Fibroblast of lung (primary cell): ENCODE data around the gene KRT71. TPM values are rescaled to one million over a fixed set of nuclear protein-coding genes. Genes with fewer than 3 reads are reported as not detected.

ENCODE experiments used
- DNase-seq, 2 donors: peaks; one replicate each; pipeline versions ENCODE4 v3.0.0 to v3.0.0-alpha.2; 2010; ENCODE audit warnings: low read depth in 2 of 2
- H2AFZ ChIP-seq: 2 replicates; pipeline ENCODE4 v1.5.1; 2012; ENCODE audit warnings: low read length, control low read depth, inconsistent platforms
- H3K27ac ChIP-seq: 2 replicates; pipeline ENCODE4 v1.5.1; 2011; ENCODE audit warnings: low read length, control low read depth; ENCODE audit not compliant: insufficient read depth
- H3K27me3 ChIP-seq: 2 replicates; pipeline ENCODE4 v1.5.1; 2011; ENCODE audit warnings: mild to moderate bottlenecking, low read length; ENCODE audit not compliant: control insufficient read depth, insufficient read depth
- H3K36me3 ChIP-seq: 2 replicates; pipeline ENCODE4 v1.5.1; 2011; ENCODE audit warnings: low read length; ENCODE audit not compliant: control insufficient read depth, insufficient read depth
- H3K4me1 ChIP-seq: 2 replicates; pipeline ENCODE4 v1.5.1; 2011; ENCODE audit warnings: low read length; ENCODE audit not compliant: control insufficient read depth, insufficient read depth; ENCODE audit errors: extremely low read depth
- H3K4me2 ChIP-seq: 2 replicates; pipeline ENCODE4 v1.5.1; 2011; ENCODE audit warnings: low read length, control low read depth; ENCODE audit not compliant: insufficient read depth; ENCODE audit errors: extremely low read depth
- H3K4me3 ChIP-seq, 4 experiments: fragments of 200-600 bp in 1 of 4; sonication (generic) in 1 of 4; replicated peaks in 1 of 4; 2 replicates each; pipeline ENCODE4 v1.5.1; 2011 to 2016; ENCODE audit warnings: low read length in 4 of 4, low read depth in 3 of 4, mild to moderate bottlenecking in 3 of 4, control low read depth in 2 of 4, inconsistent platforms in 1 of 4, mixed read lengths in 1 of 4; ENCODE audit not compliant: insufficient read depth in 1 of 4; ENCODE audit errors: control extremely low read depth in 1 of 4
- H3K79me2 ChIP-seq: 2 replicates; pipeline ENCODE4 v1.5.1; 2012; ENCODE audit warnings: mild to moderate bottlenecking, low read length, inconsistent platforms; ENCODE audit not compliant: control insufficient read depth, insufficient read depth
- H3K9ac ChIP-seq: 2 replicates; pipeline ENCODE4 v1.5.1; 2011; ENCODE audit warnings: mild to moderate bottlenecking, low read length, control low read depth; ENCODE audit not compliant: insufficient read depth
- H3K9me3 ChIP-seq: 2 replicates; pipeline ENCODE4 v1.5.1; 2012; ENCODE audit warnings: low read depth, low read length; ENCODE audit not compliant: control insufficient read depth, insufficient read depth
- H4K20me1 ChIP-seq: 2 replicates; pipeline ENCODE4 v1.5.1; 2011; ENCODE audit warnings: low read length; ENCODE audit not compliant: control insufficient read depth, insufficient read depth; ENCODE audit errors: extremely low read depth
- EZH2 ChIP-seq: IDR thresholded peaks from 2 replicates; pipeline ENCODE4 v1.5.1; 2012; ENCODE audit warnings: low read length, control low read depth, mild to moderate bottlenecking; ENCODE audit errors: missing control alignments
- polyA plus RNA-seq, 2 donors: library from polyadenylated mRNA; depleted of rRNA in 1 of 2; stranded (reverse) in 1 of 2; unstranded in 1 of 2; fragments of >200 nt; gene quantifications; 2 replicates each; pipeline ENCODE4 v1.2.1, GENCODE V29; 2011 to 2012; ENCODE audit warnings: missing spikeins in 1 of 2
- total RNA-seq: library from RNA; depleted of rRNA; stranded (reverse); fragments of >200 nt; gene quantifications from 2 replicates; pipeline ENCODE4 v1.2.1, GENCODE V29; 2014
- TF ChIP-seq, protein P1 (sequence below), 2 donors: IDR thresholded peaks in 1 of 2; conservative IDR thresholded peaks in 1 of 2; 1 replicate in 1 of 2; 2 replicates in 1 of 2; pipeline ENCODE4 v1.5.1; 2011 to 2012; ENCODE audit warnings: low read length in 2 of 2, control low read depth in 1 of 2, inconsistent platforms in 1 of 2, low read depth in 1 of 2, mild to moderate bottlenecking in 1 of 2

KRT71 gene
- total and polyA plus RNA-seq, 2 donors (not counting 1 experiment from before 2014, with no cell fraction given): not detected

DNA sequence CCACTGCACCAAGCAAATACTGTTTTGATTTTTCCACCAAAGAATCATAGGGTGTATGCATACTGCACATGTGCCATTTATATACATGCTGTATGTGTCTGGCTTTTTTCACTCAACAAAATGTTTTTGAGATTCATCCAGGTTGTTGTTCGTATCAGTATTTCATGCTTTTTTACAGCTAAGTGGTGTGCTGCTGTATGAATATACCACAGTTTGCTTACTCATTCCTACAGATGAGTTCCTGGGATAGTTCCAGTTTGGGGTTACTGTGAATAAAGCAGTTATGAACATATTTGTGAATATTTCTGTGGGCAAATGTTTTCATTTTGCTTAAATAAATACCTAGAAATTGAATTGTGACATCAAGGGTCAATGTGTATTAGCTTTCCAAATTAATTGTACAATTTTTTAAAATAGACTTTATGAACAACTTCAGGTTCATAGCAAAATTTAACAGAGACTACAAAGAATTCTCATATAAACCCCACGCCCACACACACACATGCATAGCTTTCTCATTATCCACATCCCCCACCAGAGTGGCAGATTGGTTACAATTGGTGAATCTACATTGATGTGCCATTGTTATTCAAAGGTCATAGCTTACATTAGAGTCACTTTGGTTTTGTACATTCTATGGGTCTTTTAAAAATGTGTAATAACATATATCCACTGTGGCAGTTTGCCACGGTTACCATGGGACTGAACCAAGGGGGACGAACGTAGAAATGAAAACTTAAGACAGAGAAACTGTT is 53.0 kb downstream of the KRT71 start:
- Histone ChIP-seq H3K4me3 (no peak overlapping the region), H3K27ac (no peak overlapping the region), H2AFZ (no peak overlapping the region), H3K27me3 (no peaks in the 10 kb centered on the region), H3K4me2 (no peak overlapping the region), H3K4me1 (no peaks in the 10 kb centered on the region), H3K79me2 (no peaks in the 10 kb centered on the region), H4K20me1 (no peaks in the 10 kb centered on the region), H3K36me3 (no peaks in the 10 kb centered on the region), H3K9me3 (no peaks in the 10 kb centered on the region), H3K9ac (no peak overlapping the region)
- TF ChIP-seq EZH2: no peak
- TF ChIP-seq, protein P1, sequence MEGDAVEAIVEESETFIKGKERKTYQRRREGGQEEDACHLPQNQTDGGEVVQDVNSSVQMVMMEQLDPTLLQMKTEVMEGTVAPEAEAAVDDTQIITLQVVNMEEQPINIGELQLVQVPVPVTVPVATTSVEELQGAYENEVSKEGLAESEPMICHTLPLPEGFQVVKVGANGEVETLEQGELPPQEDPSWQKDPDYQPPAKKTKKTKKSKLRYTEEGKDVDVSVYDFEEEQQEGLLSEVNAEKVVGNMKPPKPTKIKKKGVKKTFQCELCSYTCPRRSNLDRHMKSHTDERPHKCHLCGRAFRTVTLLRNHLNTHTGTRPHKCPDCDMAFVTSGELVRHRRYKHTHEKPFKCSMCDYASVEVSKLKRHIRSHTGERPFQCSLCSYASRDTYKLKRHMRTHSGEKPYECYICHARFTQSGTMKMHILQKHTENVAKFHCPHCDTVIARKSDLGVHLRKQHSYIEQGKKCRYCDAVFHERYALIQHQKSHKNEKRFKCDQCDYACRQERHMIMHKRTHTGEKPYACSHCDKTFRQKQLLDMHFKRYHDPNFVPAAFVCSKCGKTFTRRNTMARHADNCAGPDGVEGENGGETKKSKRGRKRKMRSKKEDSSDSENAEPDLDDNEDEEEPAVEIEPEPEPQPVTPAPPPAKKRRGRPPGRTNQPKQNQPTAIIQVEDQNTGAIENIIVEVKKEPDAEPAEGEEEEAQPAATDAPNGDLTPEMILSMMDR (conservative IDR thresholded peaks at IDR 0.05 in 1 of 2, IDR thresholded peaks at IDR 0.05 in 1 of 2; ENCODE audit: low read depth in 1 of 2, low read length in 2 of 2): no peak
- peak; percentile 1 to 74 for DNase-seq

DNA sequence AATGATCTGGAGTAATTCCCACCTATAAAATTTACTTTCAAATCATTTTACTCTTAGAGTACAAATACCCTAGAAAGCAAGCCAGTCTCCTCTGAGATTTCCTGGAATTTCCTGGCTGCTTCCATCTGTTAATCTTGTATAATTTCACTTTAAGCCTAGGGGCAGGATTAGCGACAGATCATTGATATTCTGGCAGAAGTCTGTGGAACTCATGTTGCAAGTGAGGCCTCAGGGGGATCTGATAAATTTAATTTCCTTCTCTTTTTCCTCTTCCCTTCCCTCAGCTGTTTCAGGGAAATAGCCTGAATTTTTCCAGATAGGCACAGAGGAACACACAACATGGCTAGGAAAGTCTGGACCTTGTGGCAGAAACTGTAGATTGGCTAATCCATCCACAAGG is 54.0 kb downstream of the KRT71 start:
- H3K4me3 ChIP-seq: no peak overlapping the region

DNA sequence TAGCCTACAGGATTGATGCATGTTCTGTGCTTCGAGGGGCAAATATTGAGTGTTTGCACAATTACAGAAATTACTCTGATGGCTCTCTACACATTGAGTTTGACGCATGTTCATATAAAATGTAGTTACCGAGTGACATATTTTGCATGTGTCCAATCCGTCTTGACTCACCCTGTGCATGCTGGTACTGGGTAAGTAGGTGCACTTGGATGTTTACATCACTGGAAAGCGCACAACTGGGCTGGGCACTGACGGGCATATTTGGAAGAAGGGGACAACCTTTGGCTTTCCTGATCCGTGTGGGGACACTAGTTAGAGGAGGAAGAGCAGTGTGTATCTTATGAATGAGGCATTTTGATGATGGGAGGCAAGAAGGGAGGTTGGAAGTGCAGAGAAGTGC is 55.0 kb downstream of the KRT71 start:
- no peak overlapping the region for H3K9ac ChIP-seq
- TF ChIP-seq, protein P1 (conservative IDR thresholded peaks at IDR 0.05 in 1 of 2, IDR thresholded peaks at IDR 0.05 in 1 of 2; ENCODE audit: low read depth in 1 of 2, low read length in 2 of 2): no peak
- TF ChIP-seq EZH2: no peak
- H3K4me1 ChIP-seq: no peaks in the 10 kb centered on the region
- H3K9me3 ChIP-seq: no peaks in the 10 kb centered on the region
- H3K27ac ChIP-seq: no peak overlapping the region
- H3K4me3 ChIP-seq: no peak overlapping the region
- no peak for DNase-seq
- H3K4me2 ChIP-seq: no peak overlapping the region
- no peaks in the 10 kb centered on the region for H3K27me3 ChIP-seq
- no peaks in the 10 kb centered on the region for H4K20me1 ChIP-seq
- H3K36me3 ChIP-seq: no peaks in the 10 kb centered on the region
- no peak overlapping the region for H2AFZ ChIP-seq
- no peaks in the 10 kb centered on the region for H3K79me2 ChIP-seq

More for the DNA sequence above, 54.0 kb downstream of the KRT71 start:
- Histone ChIP-seq H3K79me2 (no peaks in the 10 kb centered on the region), H3K27ac (no peak overlapping the region), H4K20me1 (no peaks in the 10 kb centered on the region), H3K27me3 (no peaks in the 10 kb centered on the region), H3K4me1 (no peaks in the 10 kb centered on the region), H3K36me3 (no peaks in the 10 kb centered on the region), H3K9ac (no peak overlapping the region), H2AFZ (no peak overlapping the region), H3K9me3 (no peaks in the 10 kb centered on the region), H3K4me2 (no peak overlapping the region)
- no peak for DNase-seq
- TF ChIP-seq, protein P1 (conservative IDR thresholded peaks at IDR 0.05 in 1 of 2, IDR thresholded peaks at IDR 0.05 in 1 of 2; ENCODE audit: low read depth in 1 of 2, low read length in 2 of 2): no peak
- no peak for TF ChIP-seq EZH2
